HG03571 (cell line): ENCODE measurements around the gene SLC29A4.
"Not testable (repeated sequence)": the region's sequence is repeated elsewhere in the genome, so short reads cannot be mapped to it uniquely, and the experiment has no call there.

Source experiments
- ATAC-seq: cut with Tn5 transposase; IDR thresholded peaks from one replicate; pipeline ENCODE4 v1.9.1; 2021; ENCODE audit not compliant: unreplicated experiment

SLC29A4 gene

DNA sequence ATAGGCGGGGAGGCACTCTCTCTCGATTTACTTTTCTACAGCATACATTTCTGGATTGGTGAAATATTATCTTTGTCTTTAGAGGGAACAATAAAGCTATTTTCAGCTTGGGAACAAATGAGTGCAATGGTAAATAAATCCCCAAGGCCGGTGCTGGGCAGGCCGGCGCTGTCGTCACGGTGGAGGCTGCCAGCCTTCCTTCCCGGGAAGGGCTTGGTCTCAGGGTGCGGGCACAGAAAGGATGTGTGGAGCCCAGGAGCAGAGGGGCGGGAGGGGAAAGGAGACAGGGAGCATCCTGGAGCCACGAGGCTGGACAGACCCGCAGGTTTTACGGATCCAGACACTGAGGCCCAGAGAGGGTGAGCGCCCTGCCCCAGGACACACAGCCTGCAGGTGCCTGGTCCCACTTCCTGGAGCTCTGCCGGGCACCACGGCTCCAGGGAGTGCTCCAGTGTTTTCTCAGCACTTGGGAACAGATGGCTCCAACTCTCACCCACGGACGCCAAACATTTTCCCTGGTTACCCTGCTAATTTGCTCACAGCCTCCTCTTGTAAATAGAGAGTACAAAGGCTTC lies 8.8 kb upstream of the SLC29A4 start:
- not testable (repeated sequence) for ATAC-seq

DNA sequence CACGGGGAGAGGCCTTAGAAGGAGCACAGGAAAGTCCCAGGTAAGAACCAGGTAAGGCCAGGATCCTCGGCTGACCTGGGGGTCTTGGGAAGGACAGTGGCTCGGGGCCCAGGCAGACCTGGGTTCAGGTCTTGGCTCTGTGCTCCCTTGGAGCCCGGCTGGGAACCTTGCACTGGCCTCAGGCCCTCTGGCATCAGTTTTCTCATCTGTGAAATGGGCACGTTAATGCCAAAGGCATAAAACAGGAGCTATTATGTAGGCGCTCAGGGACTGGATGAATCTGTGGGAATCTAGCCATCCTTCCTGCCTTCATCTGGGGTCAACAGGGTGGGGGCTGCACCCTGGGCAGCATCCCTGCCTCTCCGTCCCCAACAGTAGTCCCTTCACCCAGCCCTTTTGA lies 8.3 kb upstream of the SLC29A4 start:
- no peak for ATAC-seq

DNA sequence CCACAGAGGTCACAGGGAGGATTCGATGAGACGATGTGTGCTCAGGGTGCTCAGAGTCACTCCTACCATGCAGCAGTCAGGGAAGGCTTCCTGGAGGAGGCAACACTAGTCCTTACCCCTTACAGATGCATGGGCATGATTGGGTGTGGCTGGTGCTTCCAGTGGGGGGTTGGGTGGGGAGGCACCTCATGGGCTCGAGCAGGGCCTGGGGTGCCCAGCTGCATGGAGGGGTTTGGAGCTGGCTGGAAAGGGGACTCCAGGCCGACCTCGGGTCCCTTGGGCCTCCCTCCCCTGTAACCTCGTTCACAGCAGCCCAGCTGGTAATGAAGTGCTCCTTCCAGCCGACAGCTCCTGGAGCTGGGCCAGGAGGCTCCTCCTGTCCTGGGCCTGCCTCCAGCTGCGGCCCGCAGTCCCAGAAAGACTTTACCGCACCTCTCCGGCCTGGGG lies 7.7 kb upstream of the SLC29A4 start:
- ATAC-seq: not testable (repeated sequence)

DNA sequence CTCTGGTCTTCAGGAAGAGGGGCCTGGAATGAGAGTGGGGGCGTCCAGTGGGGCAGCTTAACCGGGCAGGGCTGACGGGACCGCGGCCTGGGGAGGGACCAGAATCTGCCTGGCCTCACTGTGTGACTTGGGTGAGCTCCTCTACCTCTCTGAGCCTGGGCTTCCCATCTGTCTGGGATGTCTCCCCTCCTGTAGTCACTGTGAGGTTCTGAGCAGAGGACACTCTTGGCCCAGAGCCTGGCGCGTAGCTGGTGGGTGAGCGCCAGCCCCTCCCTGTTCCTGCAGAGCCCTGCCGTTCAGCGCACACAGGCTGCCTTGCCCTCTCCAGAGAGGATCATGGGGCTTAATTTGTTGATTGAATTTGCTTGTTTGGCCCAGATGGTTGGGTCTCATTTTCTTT lies 7.2 kb upstream of the SLC29A4 start:
- not testable (repeated sequence) for ATAC-seq

DNA sequence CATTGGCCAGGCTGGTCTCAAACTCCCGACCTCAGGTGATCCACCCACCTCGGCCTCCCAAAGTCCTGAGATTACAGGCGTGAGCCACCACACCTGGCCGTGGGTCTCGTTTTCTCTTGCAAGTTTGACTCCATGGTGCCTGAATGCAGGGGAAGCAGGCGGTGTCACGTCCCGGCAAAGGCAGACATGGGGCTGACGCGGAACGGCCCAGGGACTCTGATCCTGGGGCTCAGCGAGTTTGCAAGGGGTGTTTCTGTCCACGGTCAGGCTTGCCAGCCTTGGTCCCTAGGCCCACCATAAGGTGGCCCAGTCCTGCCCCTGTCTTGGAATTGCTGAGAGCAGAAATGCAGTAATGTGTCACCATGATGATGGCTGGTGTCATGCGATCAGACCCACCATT lies 6.6 kb upstream of the SLC29A4 start:
- ATAC-seq: not testable (repeated sequence)

DNA sequence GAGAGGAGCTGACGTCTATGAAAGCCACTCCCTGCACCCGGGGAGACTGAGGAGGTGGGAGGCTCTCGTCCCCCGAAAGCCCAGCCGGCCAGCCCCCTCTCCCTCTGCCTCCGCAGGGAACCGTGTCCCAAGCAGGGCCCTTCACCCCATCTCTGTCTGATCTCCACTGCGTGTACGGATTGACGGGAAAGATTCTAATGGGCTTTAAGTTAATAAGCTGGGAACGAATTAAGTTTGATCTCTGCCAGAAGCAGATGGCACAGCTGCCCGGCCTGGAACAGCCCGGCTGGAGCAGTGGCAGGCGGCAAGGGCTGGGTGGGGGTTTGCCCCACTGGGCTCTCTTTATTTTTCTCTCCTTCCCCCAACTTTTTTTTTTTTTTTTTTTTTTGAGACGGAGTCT lies 6.1 kb upstream of the SLC29A4 start:
- no peak for ATAC-seq

DNA sequence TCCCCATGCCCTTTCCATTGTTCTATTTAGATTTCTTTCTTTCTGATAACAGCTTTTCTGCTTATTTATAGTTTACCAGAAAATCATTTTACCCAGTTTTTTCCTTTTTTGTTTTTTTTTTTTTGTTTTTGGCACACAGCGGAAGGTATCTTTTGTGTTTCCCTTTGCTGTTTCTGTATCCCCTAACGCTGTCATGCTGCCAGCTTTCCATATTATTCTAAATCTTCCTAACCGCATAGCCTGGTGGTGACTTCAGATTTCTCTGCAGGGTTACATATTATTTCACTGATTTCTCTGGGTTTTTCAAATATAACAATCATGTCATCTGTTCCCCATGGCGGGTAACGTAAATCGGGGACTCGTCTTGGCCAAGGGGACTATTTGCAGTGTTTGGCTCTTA lies 4.0 kb upstream of the SLC29A4 start:
- no peak for ATAC-seq

DNA sequence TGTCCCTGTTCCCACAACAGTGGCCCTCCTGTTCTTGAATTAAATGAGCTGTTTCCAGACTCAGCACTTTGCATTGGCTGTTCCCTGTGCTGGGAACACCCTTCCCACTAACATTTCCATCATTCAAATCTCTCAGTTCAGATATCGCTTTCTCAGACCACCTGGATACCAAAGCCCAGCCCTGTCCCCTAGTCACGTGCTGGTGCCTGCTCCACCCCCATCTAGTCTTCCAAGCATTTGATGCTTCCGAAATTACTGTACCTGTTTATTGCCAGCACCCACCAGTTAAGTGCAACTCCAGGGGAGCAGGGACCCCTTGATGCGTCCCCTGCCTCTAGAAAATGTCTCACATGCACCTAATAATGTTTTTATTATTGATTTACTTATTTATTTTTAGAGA lies 3.0 kb upstream of the SLC29A4 start:
- no peak for ATAC-seq

DNA sequence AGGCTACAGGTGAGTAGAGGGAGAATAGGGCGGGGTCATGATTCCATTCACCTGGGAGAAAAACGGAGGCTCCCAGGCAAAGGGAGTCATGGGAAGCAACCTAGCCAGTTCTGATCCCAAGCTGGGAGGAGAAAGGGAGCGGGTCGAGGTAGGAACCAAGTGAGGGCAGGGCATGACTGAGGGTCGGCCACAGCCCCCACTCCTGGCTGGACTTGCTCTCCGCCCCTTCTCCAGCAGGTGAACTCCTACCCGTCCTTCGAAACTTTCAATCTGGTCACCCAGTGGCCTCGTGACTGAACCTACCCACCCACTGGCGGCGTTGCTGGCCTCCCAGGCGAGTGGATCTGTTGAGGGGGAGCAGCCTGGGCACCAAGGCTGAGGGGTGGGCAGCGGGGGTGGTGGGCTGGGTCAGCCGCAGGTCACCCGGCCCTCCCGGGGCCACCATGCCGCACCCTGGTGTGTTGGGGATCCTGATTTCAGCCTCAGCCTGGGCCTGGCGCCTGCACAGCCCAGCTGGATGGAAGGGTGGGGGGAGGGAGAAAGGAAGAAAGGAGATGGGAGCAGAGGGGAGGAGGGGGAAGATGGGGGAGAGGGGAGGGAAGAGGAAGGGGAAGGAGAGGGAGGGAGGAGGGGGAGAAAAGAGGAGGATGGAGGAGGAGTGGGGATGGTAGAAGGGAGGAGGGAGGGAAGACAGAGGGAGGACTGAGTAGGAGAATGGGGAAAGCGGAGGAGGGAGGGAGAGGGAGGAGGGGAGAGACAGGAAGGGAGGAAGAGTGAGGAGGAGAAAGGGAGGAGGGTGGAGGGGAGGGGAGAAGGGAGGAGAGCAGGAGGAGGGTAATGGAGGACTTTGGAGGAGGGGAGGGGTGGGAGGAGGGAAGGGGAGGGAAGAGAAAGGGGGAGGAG lies 894 bp upstream of the SLC29A4 start:
- ATAC-seq: not testable (repeated sequence)

DNA sequence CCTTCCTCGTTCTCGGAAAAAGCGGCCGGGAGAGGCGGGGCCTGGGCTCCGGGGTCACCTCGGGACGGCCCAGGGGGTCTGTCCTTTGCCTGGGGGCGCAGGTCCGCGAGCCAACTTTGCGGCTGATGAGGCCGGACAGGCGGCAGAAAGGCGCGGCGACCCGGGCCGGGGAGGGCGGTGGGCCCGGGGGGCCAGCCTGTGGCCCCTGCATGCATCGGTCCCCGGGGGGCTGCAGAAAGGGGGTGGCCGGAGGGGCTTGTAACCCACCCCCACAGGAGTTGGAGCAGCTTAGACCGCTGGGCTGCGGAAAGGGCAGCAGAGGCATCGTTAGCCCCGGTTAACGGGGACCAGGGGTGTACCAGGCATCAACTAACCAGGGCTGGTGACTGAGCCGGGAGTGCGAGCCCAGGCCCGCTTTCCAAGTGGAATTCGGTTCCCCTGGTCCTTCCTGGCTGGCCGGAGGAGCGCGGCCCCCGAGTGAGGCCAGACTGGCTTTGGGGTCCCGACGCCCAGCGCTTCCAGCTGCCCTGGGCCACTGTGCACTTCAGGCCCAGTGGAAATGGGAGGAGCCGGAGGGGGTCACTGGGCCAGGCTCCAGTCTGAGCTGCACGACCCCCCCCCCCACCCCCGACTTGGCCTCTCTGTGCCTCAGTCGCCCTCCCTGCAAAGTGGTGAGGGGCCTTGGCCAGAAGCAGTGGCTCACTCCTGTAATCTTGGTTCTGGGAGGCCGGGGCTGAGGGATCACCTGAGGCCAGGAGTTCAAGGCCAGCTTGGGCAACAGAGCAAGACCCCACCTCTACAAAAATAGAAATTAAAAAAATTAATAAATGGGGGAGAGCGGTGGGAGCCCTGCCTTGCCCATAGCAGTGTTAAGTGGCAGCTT lies 919 bp downstream of the SLC29A4 start:
- ATAC-seq: no peak

DNA sequence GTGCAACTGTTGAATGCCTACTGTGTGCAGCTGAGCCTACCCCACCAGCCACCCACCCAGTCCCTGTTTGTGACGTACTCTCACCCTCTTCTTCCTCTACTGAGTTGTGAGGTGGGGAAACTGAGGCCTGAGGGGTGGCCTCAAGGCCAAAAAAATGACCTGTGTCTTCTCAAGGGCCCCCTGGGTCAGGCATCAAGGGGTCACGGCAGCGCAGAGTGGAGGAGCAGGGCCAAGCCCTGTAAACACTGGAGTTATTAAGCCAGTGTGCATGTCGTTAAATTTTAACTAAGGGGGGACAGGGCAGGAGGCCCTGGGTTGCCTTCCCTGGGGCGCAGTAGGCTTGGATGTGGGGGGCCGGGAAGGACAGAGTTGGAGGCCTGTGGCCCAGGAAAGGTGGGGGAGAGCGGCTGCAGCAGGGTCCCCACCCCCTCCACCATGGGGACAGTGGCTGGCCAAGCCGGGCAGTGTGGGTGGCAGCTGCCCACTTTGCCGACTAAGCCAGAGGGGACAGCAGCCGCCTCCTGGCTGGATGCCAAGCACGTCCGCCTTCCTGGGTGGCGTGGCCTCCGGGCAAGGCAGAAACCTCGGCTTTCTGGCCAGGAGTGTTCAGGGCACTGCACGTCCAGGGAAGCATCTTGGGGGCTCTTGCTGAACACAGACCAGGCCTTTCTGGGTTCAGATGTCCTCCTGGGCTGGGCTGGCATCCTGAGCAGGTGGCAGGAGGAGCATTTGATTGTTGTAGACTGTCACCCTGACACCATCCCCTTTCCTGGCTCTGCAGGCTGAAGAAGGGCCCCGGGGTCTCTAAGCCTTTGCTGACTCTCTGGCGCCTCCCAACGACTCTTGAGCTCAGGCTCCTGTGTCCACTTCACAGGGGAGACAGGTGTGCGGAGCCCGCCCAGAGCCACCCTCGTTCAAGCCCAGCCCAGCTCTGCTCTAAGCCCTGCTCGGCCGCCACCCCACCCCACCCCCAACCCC lies 1.9 kb downstream of the SLC29A4 start:
- ATAC-seq: no peak

DNA sequence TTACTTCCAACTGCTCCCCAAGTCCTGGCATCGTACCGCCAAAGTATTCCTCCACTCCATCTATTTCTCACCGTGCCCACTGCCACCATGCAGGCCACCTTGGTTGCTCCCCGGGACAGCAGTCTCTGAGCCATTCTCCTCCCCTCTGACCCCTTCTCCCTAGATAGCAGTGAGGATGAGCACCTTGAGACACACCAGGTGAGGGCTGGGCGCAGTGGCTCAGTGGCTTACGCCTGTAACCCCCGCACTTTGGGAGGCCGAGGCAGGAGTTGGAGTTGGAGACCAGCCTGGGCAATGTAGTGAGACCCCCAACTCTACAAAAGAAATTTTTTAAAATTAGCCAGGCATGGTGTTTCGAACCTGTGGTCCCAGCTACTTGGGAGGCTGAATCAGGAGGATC lies 4.2 kb downstream of the SLC29A4 start:
- ATAC-seq: no peak

DNA sequence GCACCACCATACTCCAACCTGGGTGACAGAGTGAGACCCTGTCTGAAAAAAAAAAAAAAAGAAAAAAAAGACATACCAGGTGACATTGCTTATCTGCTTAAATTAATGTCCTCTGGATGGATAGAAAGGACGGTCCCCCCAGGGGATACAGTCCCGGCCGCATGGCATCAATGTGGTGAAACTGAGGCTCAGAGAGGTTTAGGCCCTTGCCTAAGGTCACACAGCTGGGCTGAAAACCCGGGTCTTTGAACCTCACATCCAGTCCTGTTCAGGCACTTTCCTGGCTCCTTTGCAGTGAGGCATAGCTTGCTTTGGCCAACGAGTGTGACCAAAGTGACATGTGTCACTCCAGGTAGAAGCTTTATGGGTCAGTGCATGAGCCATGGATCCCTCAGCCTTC lies 4.6 kb downstream of the SLC29A4 start:
- ATAC-seq: not testable (repeated sequence)

DNA sequence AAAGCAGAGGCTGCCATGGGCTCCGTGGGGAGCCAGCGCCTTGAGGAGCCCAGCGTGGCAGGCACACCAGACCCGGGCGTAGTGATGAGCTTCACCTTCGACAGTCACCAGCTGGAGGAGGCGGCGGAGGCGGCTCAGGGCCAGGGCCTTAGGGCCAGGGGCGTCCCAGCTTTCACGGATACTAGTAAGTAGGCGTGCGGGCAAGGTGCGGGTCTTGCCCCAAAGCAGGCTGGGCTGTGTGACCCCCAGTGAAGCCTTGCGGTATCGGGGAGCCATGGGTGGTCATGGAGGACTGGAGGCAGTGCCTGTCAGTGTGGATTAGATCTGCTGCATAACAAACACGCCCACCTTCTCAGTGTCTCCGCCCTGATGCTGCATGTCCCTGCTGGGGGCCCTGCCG lies 5.1 kb downstream of the SLC29A4 start:
- ATAC-seq: no peak

DNA sequence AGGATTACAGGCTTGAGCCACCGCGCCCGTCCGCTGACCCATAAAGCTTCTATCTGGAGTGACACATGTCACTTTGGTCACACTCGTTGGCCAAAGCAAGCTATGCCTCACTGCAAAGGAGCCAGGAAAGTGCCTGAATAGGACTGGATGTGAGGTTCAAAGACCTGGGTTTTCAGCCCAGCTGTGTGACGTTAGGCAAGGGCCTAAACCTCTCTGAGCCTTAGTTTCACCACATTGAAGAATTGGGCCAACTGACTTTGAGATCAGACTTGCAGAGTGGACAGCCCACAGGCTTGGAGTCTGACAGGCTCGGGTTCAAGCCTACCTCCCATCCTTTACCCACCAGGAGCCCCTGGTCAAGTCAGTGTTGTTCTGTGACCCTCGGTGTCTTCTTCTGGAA lies 5.8 kb downstream of the SLC29A4 start:
- ATAC-seq: not testable (repeated sequence)

DNA sequence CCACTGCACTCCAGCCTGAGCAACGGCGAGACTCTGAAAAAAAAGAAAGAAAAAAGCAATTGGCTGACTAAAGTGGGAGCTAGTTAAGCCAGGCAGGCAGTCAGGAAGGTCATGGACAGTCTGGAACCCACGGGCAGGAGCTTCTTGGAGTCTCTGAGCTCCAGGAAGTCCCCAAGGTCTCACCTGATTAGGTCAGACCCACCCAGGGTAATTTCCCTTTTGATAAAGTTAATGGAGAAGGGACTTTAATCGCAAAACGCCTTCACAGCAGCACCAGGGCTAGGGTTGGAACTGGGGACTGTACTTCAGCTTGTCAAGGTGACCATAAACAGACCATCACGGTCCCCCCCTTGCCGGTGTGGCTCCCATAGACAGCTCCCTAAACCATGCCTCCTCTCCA lies 6.6 kb downstream of the SLC29A4 start:
- no peak for ATAC-seq

DNA sequence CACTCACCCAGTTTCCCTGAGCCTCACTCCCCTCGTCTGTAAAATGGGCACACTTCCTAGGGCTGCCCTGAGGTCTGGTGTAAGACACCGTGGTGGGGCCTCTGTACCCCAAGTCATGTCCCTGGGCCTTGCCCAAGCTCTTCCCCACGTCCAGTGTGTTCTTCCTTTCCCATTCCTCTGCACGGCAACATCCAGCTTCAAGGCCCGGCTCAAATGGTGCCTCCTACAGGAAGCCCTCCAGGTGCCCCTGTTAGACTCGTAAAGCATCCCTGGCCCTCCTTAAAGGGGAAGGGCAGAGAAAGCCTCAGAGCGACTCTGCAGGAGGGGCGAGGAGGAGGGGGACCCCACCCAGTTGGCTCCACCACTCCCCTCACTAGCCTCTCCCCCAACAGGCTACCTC lies 8.6 kb downstream of the SLC29A4 start:
- no peak for ATAC-seq

DNA sequence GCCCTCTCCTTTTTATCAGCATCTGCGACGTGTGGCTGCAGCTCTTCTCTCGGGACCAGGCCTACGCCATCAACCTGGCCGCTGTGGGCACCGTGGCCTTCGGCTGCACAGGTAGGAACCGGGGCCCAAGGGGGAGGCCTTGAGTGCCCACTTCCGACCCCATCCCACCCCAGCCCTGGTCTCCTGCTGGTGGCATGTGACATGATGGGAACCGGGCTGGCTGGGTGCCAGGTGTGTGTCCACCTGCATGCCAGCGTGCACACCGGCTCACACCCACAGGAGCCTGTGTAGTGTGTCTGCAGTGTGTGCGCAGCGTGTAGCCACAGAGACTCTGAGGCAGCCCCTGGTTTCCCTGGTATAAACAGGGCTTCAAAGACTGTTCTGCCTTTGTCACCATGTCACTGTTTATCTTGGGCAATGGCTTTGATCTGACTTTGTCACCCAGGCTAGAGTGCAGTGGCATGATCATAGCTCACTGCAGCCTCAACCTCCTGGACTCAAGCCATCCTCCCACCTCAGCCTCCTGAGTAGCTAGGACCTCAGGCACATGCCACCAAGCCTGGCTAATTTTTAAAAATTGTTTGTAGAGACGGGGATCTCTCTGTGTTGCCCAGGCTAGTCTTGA lies 9.1 kb downstream of the SLC29A4 start:
- not testable (repeated sequence) for ATAC-seq

DNA sequence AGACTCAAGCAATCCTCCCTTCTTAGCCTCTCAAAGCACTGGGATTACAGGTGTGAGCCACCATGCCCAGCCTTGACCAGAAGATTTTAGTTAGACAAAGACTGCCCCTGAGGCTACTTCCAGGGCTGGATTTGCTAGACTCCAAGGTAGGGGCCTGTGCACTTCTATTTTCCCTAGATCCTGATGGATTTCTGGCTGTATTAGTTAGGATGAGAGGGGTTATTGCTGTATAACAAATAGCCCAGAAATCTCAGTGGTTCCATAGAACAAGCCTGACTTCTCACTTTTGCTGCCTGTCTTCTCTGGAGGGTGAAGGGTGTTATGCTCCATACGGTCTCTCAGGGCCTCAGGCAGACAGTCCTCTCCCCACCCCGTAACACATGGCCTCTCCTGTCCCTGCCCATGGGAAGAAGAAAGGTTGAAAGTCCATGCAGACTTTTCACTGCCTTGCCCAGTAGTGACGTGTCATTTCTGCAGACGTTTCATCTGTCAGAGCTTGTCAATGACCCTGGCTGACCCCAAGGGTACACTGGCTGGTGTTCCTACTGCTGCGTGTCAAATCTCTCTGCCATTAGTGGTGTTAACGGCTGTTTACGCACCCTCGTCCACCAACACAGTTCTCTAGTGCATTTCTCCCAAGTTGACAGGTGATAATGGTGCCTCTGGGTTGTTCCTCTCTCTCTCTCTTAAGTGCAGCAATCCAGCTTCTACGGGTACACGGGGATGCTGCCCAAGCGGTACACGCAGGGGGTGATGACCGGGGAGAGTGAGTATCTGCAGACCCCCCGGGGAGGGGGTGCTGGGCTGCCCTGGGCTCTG lies 11.6 kb downstream of the SLC29A4 start:
- no peak for ATAC-seq
